Fibroblast of pulmonary artery (primary cell): ENCODE measurements around the gene TLCD3B.

ENCODE experiments used
- DNase-seq: peaks from one replicate; pipeline ENCODE4 v3.0.0-alpha.2; 2010; ENCODE audit warnings: low read depth
- H3K4me3 ChIP-seq: replicated peaks from 2 replicates; pipeline ENCODE4 v1.5.1; 2011; ENCODE audit warnings: low read depth, mild to moderate bottlenecking, control low read depth, low read length, moderate library complexity
- TF ChIP-seq, protein P1 (sequence below): IDR thresholded peaks from 2 replicates; pipeline ENCODE4 v1.5.1; 2011; ENCODE audit warnings: mild to moderate bottlenecking, control low read depth, low read length, inconsistent platforms; ENCODE audit errors: missing control alignments

Gene TLCD3B

DNA sequence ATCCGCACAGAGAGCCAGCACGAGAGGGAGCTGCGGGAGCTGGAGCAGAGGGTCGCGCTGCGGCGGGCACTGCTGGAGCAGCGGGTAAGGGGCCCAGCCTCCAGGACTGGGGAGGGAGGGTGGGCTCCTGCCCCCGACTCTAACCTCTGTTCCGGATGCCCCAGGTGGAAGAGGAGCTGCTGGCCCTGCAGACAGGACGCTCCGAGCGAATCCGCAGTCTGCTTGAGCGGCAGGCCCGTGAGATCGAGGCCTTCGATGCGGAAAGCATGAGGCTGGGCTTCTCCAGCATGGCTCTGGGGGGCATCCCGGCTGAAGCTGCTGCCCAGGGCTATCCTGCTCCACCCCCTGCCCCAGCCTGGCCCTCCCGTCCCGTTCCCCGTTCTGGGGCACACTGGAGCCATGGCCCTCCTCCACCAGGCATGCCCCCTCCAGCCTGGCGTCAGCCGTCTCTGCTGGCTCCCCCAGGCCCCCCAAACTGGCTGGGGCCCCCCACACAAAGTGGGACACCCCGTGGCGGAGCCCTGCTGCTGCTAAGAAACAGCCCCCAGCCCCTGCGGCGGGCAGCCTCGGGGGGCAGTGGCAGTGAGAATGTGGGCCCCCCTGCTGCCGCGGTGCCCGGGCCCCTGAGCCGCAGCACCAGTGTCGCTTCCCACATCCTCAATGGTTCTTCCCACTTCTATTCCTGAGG, 40.0 kb downstream of the TLCD3B start:
- H3K4me3 ChIP-seq = no peak overlapping the region
- TF ChIP-seq, protein P1, sequence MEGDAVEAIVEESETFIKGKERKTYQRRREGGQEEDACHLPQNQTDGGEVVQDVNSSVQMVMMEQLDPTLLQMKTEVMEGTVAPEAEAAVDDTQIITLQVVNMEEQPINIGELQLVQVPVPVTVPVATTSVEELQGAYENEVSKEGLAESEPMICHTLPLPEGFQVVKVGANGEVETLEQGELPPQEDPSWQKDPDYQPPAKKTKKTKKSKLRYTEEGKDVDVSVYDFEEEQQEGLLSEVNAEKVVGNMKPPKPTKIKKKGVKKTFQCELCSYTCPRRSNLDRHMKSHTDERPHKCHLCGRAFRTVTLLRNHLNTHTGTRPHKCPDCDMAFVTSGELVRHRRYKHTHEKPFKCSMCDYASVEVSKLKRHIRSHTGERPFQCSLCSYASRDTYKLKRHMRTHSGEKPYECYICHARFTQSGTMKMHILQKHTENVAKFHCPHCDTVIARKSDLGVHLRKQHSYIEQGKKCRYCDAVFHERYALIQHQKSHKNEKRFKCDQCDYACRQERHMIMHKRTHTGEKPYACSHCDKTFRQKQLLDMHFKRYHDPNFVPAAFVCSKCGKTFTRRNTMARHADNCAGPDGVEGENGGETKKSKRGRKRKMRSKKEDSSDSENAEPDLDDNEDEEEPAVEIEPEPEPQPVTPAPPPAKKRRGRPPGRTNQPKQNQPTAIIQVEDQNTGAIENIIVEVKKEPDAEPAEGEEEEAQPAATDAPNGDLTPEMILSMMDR = no peak
- DNase-seq = no peak

DNA sequence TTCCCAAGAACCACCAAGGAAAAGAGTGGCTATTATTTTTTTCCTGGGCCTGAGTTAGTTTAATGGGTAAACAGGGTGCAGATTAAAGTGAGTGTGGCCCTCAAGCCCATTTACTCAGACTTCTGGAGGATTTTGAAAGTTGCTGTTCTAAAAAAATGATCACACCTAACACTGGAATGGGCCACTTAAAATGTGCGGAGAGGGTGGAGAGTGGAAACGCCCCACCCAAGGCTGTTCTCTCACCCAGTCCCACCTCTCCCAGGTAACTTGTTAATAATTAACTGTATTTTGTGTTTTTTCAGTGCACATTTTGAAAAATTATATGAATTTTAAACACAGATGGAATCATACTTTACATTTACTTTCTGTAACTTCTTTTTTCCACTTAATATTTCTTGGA, 41.0 kb downstream of the TLCD3B start:
- H3K4me3 ChIP-seq = no peak overlapping the region
- TF ChIP-seq, protein P1 = no peak
- no peak for DNase-seq

DNA sequence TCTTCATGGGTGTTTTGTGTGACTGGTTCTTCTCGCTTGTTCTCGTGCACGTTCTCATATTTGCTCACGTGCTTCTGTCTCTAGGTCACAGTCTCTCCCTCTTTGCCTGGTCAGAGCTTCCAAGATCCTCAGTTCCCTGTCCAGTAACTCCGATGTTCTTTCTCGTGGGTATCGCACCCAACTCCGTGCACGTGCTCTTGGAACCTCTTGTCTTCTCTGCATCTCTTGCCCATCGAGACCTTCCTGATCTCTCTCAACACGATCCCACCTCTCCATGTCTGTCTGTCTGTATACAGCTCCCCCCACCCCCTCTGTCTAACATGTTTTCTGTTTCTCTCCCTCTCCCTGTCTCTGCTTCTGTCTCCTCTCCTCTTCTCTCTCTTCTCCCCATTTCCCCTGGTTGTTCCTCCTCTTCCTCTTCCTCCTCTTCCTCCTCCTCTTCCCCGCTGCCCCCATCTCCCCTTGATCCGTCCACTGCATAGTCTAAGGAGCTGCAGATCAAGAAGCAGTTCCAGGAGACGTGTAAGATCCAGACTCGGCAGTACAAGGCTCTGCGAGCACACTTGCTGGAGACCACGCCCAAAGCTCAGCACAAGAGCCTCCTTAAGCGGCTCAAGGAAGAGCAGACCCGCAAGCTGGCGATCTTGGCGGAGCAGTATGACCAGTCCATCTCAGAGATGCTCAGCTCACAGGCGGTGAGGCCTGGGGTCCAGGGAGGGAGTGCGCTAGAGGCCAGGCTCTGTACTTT, 41.8 kb downstream of the TLCD3B start:
- H3K4me3 ChIP-seq = no peak overlapping the region
- DNase-seq = no peak
- TF ChIP-seq, protein P1 = no peak

DNA sequence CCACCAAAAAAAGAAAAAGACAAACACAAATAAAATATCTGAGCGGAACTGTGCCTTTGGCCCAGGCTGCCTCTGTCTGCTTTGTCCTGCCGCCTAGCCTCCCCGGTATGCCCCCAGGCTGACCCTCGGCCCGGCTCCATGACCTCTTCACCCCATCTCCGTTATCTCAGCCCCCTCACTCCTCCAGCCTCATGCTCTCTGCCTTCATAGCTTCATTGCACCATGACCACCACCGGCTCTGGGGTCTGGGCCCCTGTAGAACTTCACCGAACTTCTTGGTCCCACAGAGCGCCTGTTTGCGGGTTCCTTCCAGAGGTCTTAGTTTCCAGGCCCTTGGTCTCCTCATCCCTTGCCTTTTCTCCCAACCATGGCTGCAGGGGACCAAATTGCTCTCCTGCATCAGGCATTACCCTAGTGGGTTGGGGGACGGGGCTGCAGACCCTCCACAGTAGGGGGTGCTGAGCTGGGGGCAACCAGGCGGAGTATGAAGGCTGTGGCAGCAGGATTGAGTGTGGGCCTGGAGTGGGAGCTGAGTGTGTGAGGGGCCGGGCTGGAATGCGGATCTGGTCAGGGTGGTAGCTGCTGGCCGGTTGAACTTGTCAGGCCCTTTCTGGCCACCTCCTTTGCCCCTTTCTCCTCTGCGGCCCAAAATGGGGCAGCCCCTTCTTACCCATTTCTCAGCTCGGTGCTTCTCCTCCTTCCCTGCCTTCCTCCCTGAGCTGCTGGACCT, 42.6 kb downstream of the TLCD3B start:
- TF ChIP-seq, protein P1 = no peak
- no peak for DNase-seq
- H3K4me3 ChIP-seq = no peak overlapping the region

DNA sequence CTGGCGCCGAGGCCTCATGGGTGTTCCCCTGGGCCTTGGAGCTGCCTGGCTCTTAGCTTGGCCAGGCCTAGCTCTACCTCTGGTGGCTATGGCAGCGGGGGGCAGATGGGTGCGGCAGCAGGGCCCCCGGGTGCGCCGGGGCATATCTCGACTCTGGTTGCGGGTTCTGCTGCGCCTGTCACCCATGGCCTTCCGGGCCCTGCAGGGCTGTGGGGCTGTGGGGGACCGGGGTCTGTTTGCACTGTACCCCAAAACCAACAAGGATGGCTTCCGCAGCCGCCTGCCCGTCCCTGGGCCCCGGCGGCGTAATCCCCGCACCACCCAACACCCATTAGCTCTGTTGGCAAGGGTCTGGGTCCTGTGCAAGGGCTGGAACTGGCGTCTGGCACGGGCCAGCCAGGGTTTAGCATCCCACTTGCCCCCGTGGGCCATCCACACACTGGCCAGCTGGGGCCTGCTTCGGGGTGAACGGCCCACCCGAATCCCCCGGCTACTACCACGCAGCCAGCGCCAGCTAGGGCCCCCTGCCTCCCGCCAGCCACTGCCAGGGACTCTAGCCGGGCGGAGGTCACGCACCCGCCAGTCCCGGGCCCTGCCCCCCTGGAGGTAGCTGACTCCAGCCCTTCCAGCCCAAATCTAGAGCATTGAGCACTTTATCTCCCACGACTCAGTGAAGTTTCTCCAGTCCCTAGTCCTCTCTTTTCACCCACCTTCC, 43.5 kb downstream of the TLCD3B start:
- no peak overlapping the region for H3K4me3 ChIP-seq
- TF ChIP-seq, protein P1 = no peak
- DNase-seq = no peak

DNA sequence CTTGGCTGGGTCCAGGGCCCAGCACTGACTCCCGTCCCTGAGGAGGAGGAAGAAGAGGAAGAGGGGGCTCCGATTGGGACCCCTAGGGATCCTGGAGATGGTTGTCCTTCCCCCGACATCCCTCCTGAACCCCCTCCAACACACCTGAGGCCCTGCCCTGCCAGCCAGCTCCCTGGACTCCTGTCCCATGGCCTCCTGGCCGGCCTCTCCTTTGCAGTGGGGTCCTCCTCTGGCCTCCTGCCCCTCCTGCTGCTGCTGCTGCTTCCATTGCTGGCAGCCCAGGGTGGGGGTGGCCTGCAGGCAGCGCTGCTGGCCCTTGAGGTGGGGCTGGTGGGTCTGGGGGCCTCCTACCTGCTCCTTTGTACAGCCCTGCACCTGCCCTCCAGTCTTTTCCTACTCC, 44.1 kb downstream of the TLCD3B start:
- H3K4me3 ChIP-seq = no peak overlapping the region
- TF ChIP-seq, protein P1 = no peak
- no peak for DNase-seq
